K562 (cell line): ENCODE results near the gene SCYL1. TPM values are rescaled to one million over a fixed set of nuclear protein-coding genes. Genes with fewer than 3 reads are reported as not detected.

Source experiments
- ARNT ChIP-seq, 2 experiments: fragments of 450-650 bp; IDR thresholded peaks; 2 replicates each; pipeline ENCODE4 v1.6.1; 2016; ENCODE audit warnings: mild to moderate bottlenecking in 1 of 2
- CAMTA2 ChIP-seq: fragments of 250-450 bp; sonication (Bioruptor Pico); conservative IDR thresholded peaks from 2 replicates; pipeline ENCODE4 v1.5.1; 2022
- CC2D1A ChIP-seq: fragments of 450-650 bp; IDR thresholded peaks from 2 replicates; pipeline ENCODE4 v1.6.1; 2017; ENCODE audit warnings: mild to moderate bottlenecking
- CREB1 ChIP-seq, 2 experiments: sonication (generic) in 1 of 2; formaldehyde crosslinking in 1 of 2; IDR thresholded peaks; 2 replicates each; pipeline versions ENCODE4 v1.6.1 to v1.8.0; 2012 to 2022; ENCODE audit warnings: inconsistent platforms in 1 of 2, mild to moderate bottlenecking in 1 of 2, missing genetic modification reagents in 1 of 2, moderate library complexity in 1 of 2
- EP400 ChIP-seq: fragments of 450-650 bp; IDR thresholded peaks from 2 replicates; pipeline ENCODE4 v1.6.1; 2017; ENCODE audit warnings: antibody characterized with exemption, mild to moderate bottlenecking, moderate library complexity
- GTF2F1 ChIP-seq: IDR thresholded peaks from 2 replicates; pipeline ENCODE4 v1.6.1; 2011; ENCODE audit warnings: low read depth, low read length, improper control_type of control experiment
- LEF1 ChIP-seq: fragments of 450-650 bp; IDR thresholded peaks from 2 replicates; pipeline ENCODE4 v1.6.1; 2016; ENCODE audit warnings: mild to moderate bottlenecking
- MEIS2 ChIP-seq: fragments of 450-650 bp; IDR thresholded peaks from 2 replicates; pipeline ENCODE4 v1.6.1; 2014; ENCODE audit warnings: mild to moderate bottlenecking; ENCODE audit not compliant: partially characterized antibody
- POLR2A ChIP-seq: fragments of 450-650 bp; conservative IDR thresholded peaks from 2 replicates; pipeline ENCODE4 v1.6.1; 2016
- POLR3G ChIP-seq: IDR thresholded peaks from 2 replicates; pipeline ENCODE4 v1.6.1; 2011; ENCODE audit not compliant: insufficient read length, insufficient replicate concordance; ENCODE audit errors: extremely low read depth
- PRPF4 ChIP-seq: fragments of 200-400 bp; formaldehyde crosslinking; IDR thresholded peaks from one replicate; pipeline ENCODE4 v1.6.1; 2017; ENCODE audit warnings: low read length, low read depth, mild to moderate bottlenecking; ENCODE audit not compliant: insufficient read depth, poor library complexity, severe bottlenecking
- RCOR1 ChIP-seq, 2 experiments: IDR thresholded peaks; 2 replicates each; pipeline ENCODE4 v1.6.1; 2012; ENCODE audit warnings: low read depth in 2 of 2, low read length in 2 of 2, borderline replicate concordance in 1 of 2, improper control_type of control experiment in 1 of 2
- SMARCA4 ChIP-seq: fragments of 450-650 bp; IDR thresholded peaks from 2 replicates; pipeline ENCODE4 v1.6.1; 2016
- U2AF1 ChIP-seq: fragments of 200-400 bp; formaldehyde crosslinking; optimal IDR thresholded peaks from 2 replicates; pipeline ENCODE3; 2017; ENCODE audit warnings: mild to moderate bottlenecking, low read depth, low read length, moderate library complexity
- ZNF41 ChIP-seq: fragments of 250-450 bp; sonication (Bioruptor Pico); conservative IDR thresholded peaks from 2 replicates; pipeline ENCODE4 v1.4.0; 2020; ENCODE audit warnings: mild to moderate bottlenecking
- ZNF589 ChIP-seq: fragments of 200-800 bp; sonication (Bioruptor generic); IDR thresholded peaks from 2 replicates; pipeline ENCODE4 v1.6.1; 2016; ENCODE audit warnings: low read depth, missing genetic modification characterization, missing compliant biosample characterization
- ZNF766 ChIP-seq: fragments of 200-800 bp; sonication (Bioruptor generic); conservative IDR thresholded peaks from 2 replicates; pipeline ENCODE4 v1.6.1; 2016; ENCODE audit warnings: missing genetic modification characterization, missing compliant biosample characterization
- polyA plus RNA-seq, 8 experiments: library from polyadenylated mRNA; depleted of rRNA in 4 of 8; stranded (reverse) in 5 of 8; unstranded in 3 of 8; fragments of >200 nt; fragmentation: Nextera tagmentation in 2 of 8; fragmentation: Illumina TruSeq in 1 of 8; extraction: Ambion mirVana in 2 of 8; extraction: Trizol in 1 of 8; gene quantifications; 2 replicates each; pipeline versions ENCODE4 v1.2.1 to v1.2.3, GENCODE V29; 2011 to 2014; ENCODE audit warnings: inconsistent platforms in 1 of 8, missing spikeins in 1 of 8
- total RNA-seq, 7 experiments: library from RNA; depleted of rRNA in 6 of 7; stranded (reverse); fragments of >200 nt in 6 of 7; fragmentation: Illumina TruSeq in 2 of 7; extraction: Trizol in 2 of 7; gene quantifications; 2 replicates each; pipeline versions ENCODE4 v1.2.1 to v1.2.3, GENCODE V29; 2011 to 2021; ENCODE audit warnings: low replicate concordance in 1 of 7
- TF ChIP-seq, protein P1 (sequence below): sonication (generic); formaldehyde crosslinking; IDR thresholded peaks from 2 replicates; pipeline ENCODE4 v1.8.0; 2023; ENCODE audit warnings: mild to moderate bottlenecking, missing genetic modification reagents
- TF ChIP-seq, protein P2 (sequence below): fragments of 450-650 bp; formaldehyde crosslinking; IDR thresholded peaks from 2 replicates; pipeline ENCODE4 v1.4.0; 2020; ENCODE audit warnings: mild to moderate bottlenecking
- TF ChIP-seq, protein P3 (sequence below): fragments of 250-450 bp; sonication (Bioruptor Pico); IDR thresholded peaks from 2 replicates; pipeline ENCODE4 v1.4.0; 2020; ENCODE audit warnings: borderline replicate concordance
- TF ChIP-seq, protein P4 (sequence below): fragments of 250-450 bp; sonication (Bioruptor Pico); IDR thresholded peaks from 2 replicates; pipeline ENCODE4 v1.8.0; 2022; ENCODE audit warnings: inconsistent platforms, mild to moderate bottlenecking, moderate library complexity, borderline replicate concordance

The SCYL1 gene
- total and polyA plus RNA-seq, 9 of the 15 experiments (the other 6 are each of a cell fraction or from before 2014, with no cell fraction given) = 1.9 to 145 (median 57.6) TPM

DNA sequence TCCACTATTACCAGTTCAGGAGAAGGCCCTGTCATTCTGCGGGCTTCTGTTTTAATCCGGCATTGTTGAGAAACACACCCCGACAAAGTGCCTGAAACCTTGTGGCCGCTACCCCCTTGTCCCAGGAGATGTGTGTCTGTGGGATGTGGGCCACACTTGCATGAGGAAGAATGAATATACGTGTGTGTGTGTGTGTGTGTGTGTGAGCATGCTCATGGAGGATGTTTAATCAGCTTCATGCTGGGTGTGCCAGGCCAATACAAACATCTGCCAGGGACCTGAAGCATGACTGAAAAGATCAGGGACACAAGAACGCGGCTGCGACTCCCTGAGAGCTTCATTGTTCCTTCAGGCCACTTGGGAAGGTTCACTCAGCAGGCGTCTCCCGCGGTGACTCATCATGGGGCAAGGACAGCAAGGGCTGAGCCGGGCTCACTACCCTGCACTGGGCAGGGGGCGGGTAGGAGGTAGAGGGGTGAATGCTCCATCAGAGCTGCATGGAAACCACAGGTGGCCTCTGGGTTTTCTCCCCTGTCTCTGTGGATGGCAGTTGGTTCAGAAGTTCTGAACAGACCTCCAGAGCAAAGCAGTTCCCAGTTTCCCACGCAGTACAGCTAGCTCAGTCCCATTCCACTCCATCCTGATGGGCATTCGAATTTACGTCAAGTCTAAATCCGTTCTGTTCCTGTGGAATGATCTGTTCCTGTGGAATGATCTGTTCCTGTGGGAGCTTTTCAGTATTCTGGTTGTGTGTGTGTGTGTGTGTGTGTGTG is 33.1 kb upstream of the SCYL1 start (continued):
- TF ChIP-seq ZNF589 (CRISPR knock-in tag) (no peak; the same call in 1 of the 2 replicates), LEF1 (no peak), POLR2A (no peak; the same call in none of the 2 replicates), ARNT (IDR thresholded peaks at IDR 0.05) (peak in 1 of 2 experiments; percentile 70; a peak in 1 of 4 replicates), U2AF1 (no peak), RCOR1 (IDR thresholded peaks at IDR 0.05; ENCODE audit: borderline replicate concordance in 1 of 2, low read depth in 2 of 2, low read length in 2 of 2) (no peak), MEIS2 (peak; percentile 41), EP400 (peak; percentile 20; the same call in 1 of the 2 replicates), POLR3G (no peak), CC2D1A (no peak), ZNF766 (CRISPR knock-in tag) (peak; percentile 78; the same call in 1 of the 2 replicates), ZNF41 (CRISPR knock-in tag) (no peak), CAMTA2 (CRISPR knock-in tag) (no peak), CREB1 (IDR thresholded peaks at IDR 0.05) (no peak), CREB1 (CRISPR knock-in tag; IDR thresholded peaks at IDR 0.05) (no peak), SMARCA4 (peak; percentile 81), PRPF4 (no peak), GTF2F1 (no peak)
- TF ChIP-seq, protein P1, sequence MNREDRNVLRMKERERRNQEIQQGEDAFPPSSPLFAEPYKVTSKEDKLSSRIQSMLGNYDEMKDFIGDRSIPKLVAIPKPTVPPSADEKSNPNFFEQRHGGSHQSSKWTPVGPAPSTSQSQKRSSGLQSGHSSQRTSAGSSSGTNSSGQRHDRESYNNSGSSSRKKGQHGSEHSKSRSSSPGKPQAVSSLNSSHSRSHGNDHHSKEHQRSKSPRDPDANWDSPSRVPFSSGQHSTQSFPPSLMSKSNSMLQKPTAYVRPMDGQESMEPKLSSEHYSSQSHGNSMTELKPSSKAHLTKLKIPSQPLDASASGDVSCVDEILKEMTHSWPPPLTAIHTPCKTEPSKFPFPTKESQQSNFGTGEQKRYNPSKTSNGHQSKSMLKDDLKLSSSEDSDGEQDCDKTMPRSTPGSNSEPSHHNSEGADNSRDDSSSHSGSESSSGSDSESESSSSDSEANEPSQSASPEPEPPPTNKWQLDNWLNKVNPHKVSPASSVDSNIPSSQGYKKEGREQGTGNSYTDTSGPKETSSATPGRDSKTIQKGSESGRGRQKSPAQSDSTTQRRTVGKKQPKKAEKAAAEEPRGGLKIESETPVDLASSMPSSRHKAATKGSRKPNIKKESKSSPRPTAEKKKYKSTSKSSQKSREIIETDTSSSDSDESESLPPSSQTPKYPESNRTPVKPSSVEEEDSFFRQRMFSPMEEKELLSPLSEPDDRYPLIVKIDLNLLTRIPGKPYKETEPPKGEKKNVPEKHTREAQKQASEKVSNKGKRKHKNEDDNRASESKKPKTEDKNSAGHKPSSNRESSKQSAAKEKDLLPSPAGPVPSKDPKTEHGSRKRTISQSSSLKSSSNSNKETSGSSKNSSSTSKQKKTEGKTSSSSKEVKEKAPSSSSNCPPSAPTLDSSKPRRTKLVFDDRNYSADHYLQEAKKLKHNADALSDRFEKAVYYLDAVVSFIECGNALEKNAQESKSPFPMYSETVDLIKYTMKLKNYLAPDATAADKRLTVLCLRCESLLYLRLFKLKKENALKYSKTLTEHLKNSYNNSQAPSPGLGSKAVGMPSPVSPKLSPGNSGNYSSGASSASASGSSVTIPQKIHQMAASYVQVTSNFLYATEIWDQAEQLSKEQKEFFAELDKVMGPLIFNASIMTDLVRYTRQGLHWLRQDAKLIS (CRISPR knock-in tag) = peak; percentile 56; the same call in 1 of the 2 replicates
- TF ChIP-seq, protein P2, sequence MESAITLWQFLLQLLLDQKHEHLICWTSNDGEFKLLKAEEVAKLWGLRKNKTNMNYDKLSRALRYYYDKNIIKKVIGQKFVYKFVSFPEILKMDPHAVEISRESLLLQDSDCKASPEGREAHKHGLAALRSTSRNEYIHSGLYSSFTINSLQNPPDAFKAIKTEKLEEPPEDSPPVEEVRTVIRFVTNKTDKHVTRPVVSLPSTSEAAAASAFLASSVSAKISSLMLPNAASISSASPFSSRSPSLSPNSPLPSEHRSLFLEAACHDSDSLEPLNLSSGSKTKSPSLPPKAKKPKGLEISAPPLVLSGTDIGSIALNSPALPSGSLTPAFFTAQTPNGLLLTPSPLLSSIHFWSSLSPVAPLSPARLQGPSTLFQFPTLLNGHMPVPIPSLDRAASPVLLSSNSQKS (CRISPR knock-in tag) = no peak
- TF ChIP-seq, protein P3, sequence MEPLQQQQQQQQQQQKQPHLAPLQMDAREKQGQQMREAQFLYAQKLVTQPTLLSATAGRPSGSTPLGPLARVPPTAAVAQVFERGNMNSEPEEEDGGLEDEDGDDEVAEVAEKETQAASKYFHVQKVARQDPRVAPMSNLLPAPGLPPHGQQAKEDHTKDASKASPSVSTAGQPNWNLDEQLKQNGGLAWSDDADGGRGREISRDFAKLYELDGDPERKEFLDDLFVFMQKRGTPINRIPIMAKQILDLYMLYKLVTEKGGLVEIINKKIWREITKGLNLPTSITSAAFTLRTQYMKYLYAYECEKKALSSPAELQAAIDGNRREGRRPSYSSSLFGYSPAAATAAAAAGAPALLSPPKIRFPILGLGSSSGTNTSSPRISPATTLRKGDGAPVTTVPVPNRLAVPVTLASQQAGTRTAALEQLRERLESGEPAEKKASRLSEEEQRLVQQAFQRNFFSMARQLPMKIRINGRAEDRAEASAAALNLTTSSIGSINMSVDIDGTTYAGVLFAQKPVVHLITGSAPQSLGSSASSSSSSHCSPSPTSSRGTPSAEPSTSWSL = no peak
- TF ChIP-seq, protein P4, sequence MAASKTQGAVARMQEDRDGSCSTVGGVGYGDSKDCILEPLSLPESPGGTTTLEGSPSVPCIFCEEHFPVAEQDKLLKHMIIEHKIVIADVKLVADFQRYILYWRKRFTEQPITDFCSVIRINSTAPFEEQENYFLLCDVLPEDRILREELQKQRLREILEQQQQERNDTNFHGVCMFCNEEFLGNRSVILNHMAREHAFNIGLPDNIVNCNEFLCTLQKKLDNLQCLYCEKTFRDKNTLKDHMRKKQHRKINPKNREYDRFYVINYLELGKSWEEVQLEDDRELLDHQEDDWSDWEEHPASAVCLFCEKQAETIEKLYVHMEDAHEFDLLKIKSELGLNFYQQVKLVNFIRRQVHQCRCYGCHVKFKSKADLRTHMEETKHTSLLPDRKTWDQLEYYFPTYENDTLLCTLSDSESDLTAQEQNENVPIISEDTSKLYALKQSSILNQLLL (CRISPR knock-in tag) = no peak
